H9 (cell line): ENCODE data around the gene DGCR2. TPM values are rescaled to one million over a fixed set of nuclear protein-coding genes. Genes with fewer than 3 reads are reported as not detected.
A peak's percentile ranks its signal among the peaks of the same experiment; 100 is the strongest.

Experiments
- DNase-seq: peaks from one replicate; pipeline ENCODE4 v3.0.0-alpha.2; 2017
- H2AFZ ChIP-seq: one replicate; pipeline ENCODE4 v1.6.1; 2013; ENCODE audit warnings: mild to moderate bottlenecking, low read length, control low read depth, moderate library complexity
- H2AK5ac ChIP-seq: 2 replicates; pipeline ENCODE4 v1.6.1; 2013; ENCODE audit warnings: low read length, control low read depth, mixed read lengths; ENCODE audit not compliant: insufficient read length
- H2BK120ac ChIP-seq: one replicate; pipeline ENCODE4 v1.6.1; 2013; ENCODE audit warnings: low read depth, mild to moderate bottlenecking, low read length, control low read depth, inconsistent platforms; ENCODE audit not compliant: poor library complexity, severe bottlenecking
- H2BK12ac ChIP-seq: 2 replicates; pipeline ENCODE4 v1.6.1; 2013; ENCODE audit warnings: low read length, control low read depth, mixed read lengths, low read depth; ENCODE audit not compliant: insufficient read length
- H2BK15ac ChIP-seq: 2 replicates; pipeline ENCODE4 v1.6.1; 2013; ENCODE audit warnings: low read depth, low read length, control low read depth
- H2BK20ac ChIP-seq: one replicate; pipeline ENCODE4 v1.6.1; 2013; ENCODE audit warnings: low read depth, mild to moderate bottlenecking, low read length, control low read depth, inconsistent platforms; ENCODE audit not compliant: poor library complexity, severe bottlenecking
- H2BK5ac ChIP-seq: 2 replicates; pipeline ENCODE4 v1.6.1; 2013; ENCODE audit warnings: low read length, control low read depth, mixed read lengths; ENCODE audit not compliant: insufficient read length
- H3K14ac ChIP-seq: 2 replicates; pipeline ENCODE4 v1.6.1; 2013; ENCODE audit warnings: low read length, control low read depth; ENCODE audit not compliant: insufficient read depth
- H3K18ac ChIP-seq: 2 replicates; pipeline ENCODE4 v1.6.1; 2013; ENCODE audit warnings: low read depth, mild to moderate bottlenecking, mixed read lengths, low read length, control low read depth; ENCODE audit not compliant: insufficient read length
- H3K23ac ChIP-seq: 2 replicates; pipeline ENCODE4 v1.6.1; 2013; ENCODE audit warnings: low read length, control low read depth, mixed read lengths, low read depth; ENCODE audit not compliant: insufficient read length
- H3K23me2 ChIP-seq: 2 replicates; pipeline ENCODE4 v1.6.1; 2013; ENCODE audit warnings: low read depth, mild to moderate bottlenecking, mixed read lengths, low read length, control low read depth; ENCODE audit not compliant: insufficient read length, poor library complexity, severe bottlenecking
- H3K27ac ChIP-seq: 2 replicates; pipeline ENCODE4 v1.5.1; 2013; ENCODE audit warnings: low read length, control low read depth, mixed read lengths, low read depth; ENCODE audit not compliant: insufficient read length
- H3K27me3 ChIP-seq: 2 replicates; pipeline ENCODE4 v1.6.1; 2013; ENCODE audit warnings: low read length, control low read depth, inconsistent platforms; ENCODE audit not compliant: insufficient read depth
- H3K4ac ChIP-seq: 2 replicates; pipeline ENCODE4 v1.6.1; 2013; ENCODE audit warnings: low read depth, mild to moderate bottlenecking, control low read depth, inconsistent platforms, low read length, moderate library complexity
- H3K4me1 ChIP-seq: 2 replicates; pipeline ENCODE4 v1.6.1; 2013; ENCODE audit warnings: low read length, control low read depth, inconsistent platforms; ENCODE audit not compliant: insufficient read depth
- H3K4me2 ChIP-seq: 2 replicates; pipeline ENCODE4 v1.6.1; 2013; ENCODE audit warnings: low read length, control low read depth, mixed read lengths; ENCODE audit not compliant: insufficient read length, insufficient read depth
- H3K56ac ChIP-seq: 2 replicates; pipeline ENCODE4 v1.6.1; 2013; ENCODE audit warnings: low read depth, mild to moderate bottlenecking, mixed read lengths, low read length, control low read depth; ENCODE audit not compliant: insufficient read length
- H3K79me1 ChIP-seq: 2 replicates; pipeline ENCODE4 v1.6.1; 2013; ENCODE audit warnings: low read depth, mild to moderate bottlenecking, moderate library complexity, low read length, control low read depth, inconsistent platforms; ENCODE audit not compliant: insufficient read depth, poor library complexity, severe bottlenecking
- H3K79me2 ChIP-seq: 2 replicates; pipeline ENCODE4 v1.6.1; 2013; ENCODE audit warnings: low read length, control low read depth, inconsistent platforms; ENCODE audit not compliant: insufficient read depth
- H3K9ac ChIP-seq: 2 replicates; pipeline ENCODE4 v1.6.1; 2013; ENCODE audit warnings: low read length, control low read depth, mixed read lengths; ENCODE audit not compliant: insufficient read length; ENCODE audit errors: extremely low read depth
- H3K9me3 ChIP-seq: one replicate; pipeline ENCODE4 v1.6.1; 2013; ENCODE audit warnings: low read depth, low read length, inconsistent platforms; ENCODE audit not compliant: control insufficient read depth
- H3T11ph ChIP-seq: one replicate; pipeline ENCODE4 v1.6.1; 2013; ENCODE audit warnings: mild to moderate bottlenecking, low read length, control low read depth, inconsistent platforms
- H4K20me1 ChIP-seq: one replicate; pipeline ENCODE4 v1.6.1; 2013; ENCODE audit not compliant: control insufficient read depth, insufficient read length, insufficient read depth
- H4K5ac ChIP-seq: 2 replicates; pipeline ENCODE4 v1.6.1; 2013; ENCODE audit warnings: low read depth, mild to moderate bottlenecking, mixed read lengths, low read length, control low read depth; ENCODE audit not compliant: insufficient read length
- H4K8ac ChIP-seq: replicated peaks from 2 replicates; pipeline ENCODE4 v1.6.1; 2013; ENCODE audit warnings: low read length, control low read depth, mixed read lengths, low read depth; ENCODE audit not compliant: insufficient read length
- H4K91ac ChIP-seq: 2 replicates; pipeline ENCODE4 v1.6.1; 2013; ENCODE audit warnings: low read depth, mild to moderate bottlenecking, moderate library complexity, mixed read lengths, low read length, control low read depth; ENCODE audit not compliant: insufficient read length
- H3K27ac Mint-ChIP-seq, 3 experiments: 2 replicates in 2 of 3; 3 replicates in 1 of 3; pipeline ENCODE4 v1.8.0; 2020 to 2021; ENCODE audit warnings: mixed read lengths in 3 of 3, mild to moderate bottlenecking in 1 of 3, moderate library complexity in 1 of 3
- H3K27me3 Mint-ChIP-seq: 2 replicates; pipeline ENCODE4 v1.8.0; 2021; ENCODE audit warnings: low read depth, mild to moderate bottlenecking, moderate library complexity, mixed read lengths
- H3K36me3 Mint-ChIP-seq, 3 experiments: 2 replicates in 2 of 3; 3 replicates in 1 of 3; pipeline ENCODE4 v1.8.0; 2020 to 2021; ENCODE audit warnings: low read depth in 3 of 3, mixed read lengths in 3 of 3; ENCODE audit not compliant: insufficient read depth in 1 of 3
- H3K4me1 Mint-ChIP-seq, 2 experiments: 2 replicates each; pipeline ENCODE4 v1.8.0; 2020; ENCODE audit warnings: mixed read lengths in 2 of 2
- H3K4me3 Mint-ChIP-seq, 2 experiments: 2 replicates in 1 of 2; 3 replicates in 1 of 2; pipeline ENCODE4 v1.8.0; 2020 to 2021; ENCODE audit warnings: mild to moderate bottlenecking in 2 of 2, mixed read lengths in 2 of 2, moderate library complexity in 1 of 2
- H3K9me3 Mint-ChIP-seq, 2 experiments: 2 replicates in 1 of 2; 3 replicates in 1 of 2; pipeline ENCODE4 v1.8.0; 2020; ENCODE audit warnings: mild to moderate bottlenecking in 2 of 2, mixed read lengths in 2 of 2, moderate library complexity in 1 of 2
- CTCF ChIP-seq: fragments of 200-600 bp; sonication (generic); conservative IDR thresholded peaks from 3 replicates; pipeline ENCODE4 v1.8.0; 2021; ENCODE audit warnings: antibody characterized with exemption, mild to moderate bottlenecking
- WGBS: extraction: QIAGEN DNeasy Blood & Tissue Kit; methylation state at CpG from one replicate; pipeline ENCODE4 v1.1.7; 2013; ENCODE audit warnings: missing lambda C conversion rate, low lambda C conversion rate, mixed read lengths; ENCODE audit not compliant: insufficient read length; ENCODE audit errors: extremely low coverage; 5-methylcytosine and 5-hydroxymethylcytosine counted together
- total RNA-seq: library from RNA; stranded (reverse); gene quantifications from 2 replicates; pipeline ENCODE4 v1.2.1, GENCODE V29; 2021

Gene DGCR2
- total RNA-seq, 1 experiment from 2014 or later = 47.2 TPM

- no peaks in the 10 kb centered on the region for H3K9me3 ChIP-seq
- Mint-ChIP-seq H3K27me3 (no peaks in the 10 kb centered on the region), H3K9me3 (no peaks in the 10 kb centered on the region), H3K4me3 (no peak overlapping the region), H3K36me3 (peaks cover 0 to 4% (median 0%) of the 10 kb centered on the region in 3 experiments; a peak in 1 of 7 replicates), H3K27ac (peak overlapping the region in 1 of 3 experiments; percentile 56; a peak in 2 of 7 replicates), H3K4me1 (peaks cover 18% of the 10 kb centered on the region in 2 experiments)
- no peaks in the 10 kb centered on the region for H4K20me1 ChIP-seq
- peaks cover 4% of the 10 kb centered on the region for H3K79me1 ChIP-seq
- no peak overlapping the region for H3K23ac ChIP-seq
- H3K14ac ChIP-seq = no peak overlapping the region
- no peak overlapping the region for H2BK15ac ChIP-seq
- TF ChIP-seq CTCF = no peak
- no peak overlapping the region for H3K18ac ChIP-seq
- H3K9ac ChIP-seq = no peak overlapping the region
- H4K8ac ChIP-seq = no peak overlapping the region
- H3K4me1 ChIP-seq = peaks cover 4% of the 10 kb centered on the region; the same call in 1 of the 2 replicates
- no peaks in the 10 kb centered on the region for H3K27me3 ChIP-seq
- H2AFZ ChIP-seq = no peak overlapping the region
- no peak overlapping the region for H2BK5ac ChIP-seq
- no CpG with 5 or more reads among the region's 8 CpGs for WGBS
- no peak for DNase-seq
- no peak overlapping the region for H2BK120ac ChIP-seq
- H3K23me2 ChIP-seq = no peaks in the 10 kb centered on the region
- no peak overlapping the region for H3K4me2 ChIP-seq
- no peak overlapping the region for H4K5ac ChIP-seq
- H4K91ac ChIP-seq = no peak overlapping the region
- H3K4ac ChIP-seq = no peak overlapping the region
- H2AK5ac ChIP-seq = no peak overlapping the region
- peaks cover 18% of the 10 kb centered on the region; the same call in 1 of the 2 replicates for H3K79me2 ChIP-seq
- no peak overlapping the region for H3K56ac ChIP-seq
- H2BK20ac ChIP-seq = no peak overlapping the region
- no peak overlapping the region for H3K27ac ChIP-seq
- no peak overlapping the region for H3T11ph ChIP-seq
- no peak overlapping the region for H2BK12ac ChIP-seq
These were observed 16.8 kb downstream of the DGCR2 start for GRCh38 chr22:19105456-19105855.
